HepG2 (cell line): Measurements from ENCODE around the gene RAB2B. TPM values are rescaled to one million over a fixed set of nuclear protein-coding genes. Genes with fewer than 3 reads are reported as not detected.

Experiments
- ATAC-seq: fragments of 200-7000 bp; cut with Tn5 transposase; 3 replicates; pipeline ENCODE4 v1.9.1; 2020; ENCODE audit warnings: mild to moderate bottlenecking, moderate library complexity
- BruUV-seq: library from RNA; stranded (reverse); fragments of 400-500 nt; replicated peaks from 2 replicates; lab custom pipeline; 2021; lab: Mats Ljungman, UMichigan
- CTCF ChIA-PET: fragments of 300-600 bp; formaldehyde crosslinking; extraction: SDS; loops from one replicate; lab custom pipeline; 2021; ENCODE audit warnings: low total read pairs, inconsistent platforms, low intra/inter-chr PET ratio; lab: Yijun Ruan, JAX
- POLR2A ChIA-PET: fragments of 350-600 bp; sonication (Branson Sonifier 250); formaldehyde crosslinking; loops from one replicate; lab custom pipeline; 2020; ENCODE audit warnings: antibody characterized with exemption, inconsistent platforms; lab: Yijun Ruan, JAX
- DNase-seq: peaks from one replicate; pipeline ENCODE4 v3.0.0-alpha.2; 2015; ENCODE audit warnings: low spot score
- FAIRE-seq: peaks from 3 replicates; lab custom pipeline; 2011; peaks lifted over from hg19 to GRCh38; lab: Jason Lieb, UNC
- H2AFZ ChIP-seq: one replicate; pipeline ENCODE4 v1.6.1; 2011; ENCODE audit warnings: low read length, inconsistent platforms
- H3K27ac ChIP-seq: fragments of 300-600 bp; 3 replicates; pipeline ENCODE4 v1.8.0; 2011; ENCODE audit warnings: mixed run types, mild to moderate bottlenecking, mixed read lengths, low read length, inconsistent platforms; ENCODE audit not compliant: insufficient read depth; ENCODE audit errors: extremely low read length
- H3K27me3 ChIP-seq, 2 experiments: fragments of 200-600 bp in 1 of 2; 2 replicates in 1 of 2; 3 replicates in 1 of 2; pipeline versions ENCODE4 v1.6.0 to v1.8.0; 2011; ENCODE audit warnings: low read length in 2 of 2, mild to moderate bottlenecking in 2 of 2, moderate library complexity in 2 of 2, inconsistent platforms in 1 of 2; ENCODE audit not compliant: insufficient read depth in 2 of 2, control insufficient read depth in 1 of 2
- H3K36me3 ChIP-seq, 2 experiments: fragments of 200-600 bp in 1 of 2; replicated peaks in 1 of 2; 2 replicates in 1 of 2; 3 replicates in 1 of 2; pipeline versions ENCODE4 v1.5.1 to v1.8.0; 2011; ENCODE audit warnings: low read length in 2 of 2, inconsistent platforms in 1 of 2; ENCODE audit not compliant: insufficient read depth in 2 of 2, control insufficient read depth in 1 of 2
- H3K4me1 ChIP-seq: 2 replicates; pipeline ENCODE4 v1.5.1; 2012; ENCODE audit warnings: low read length, inconsistent platforms; ENCODE audit not compliant: insufficient read depth
- H3K4me2 ChIP-seq: 2 replicates; pipeline ENCODE4 v1.6.0; 2011; ENCODE audit warnings: low read depth, low read length, inconsistent platforms
- H3K4me3 ChIP-seq, 3 experiments: fragments of 200-600 bp in 1 of 3; sonication (generic), shearing (Covaris generic) in 1 of 3; replicated peaks in 1 of 3; 2 replicates each; pipeline ENCODE4 v1.5.1; 2011 to 2016; ENCODE audit warnings: low read length in 3 of 3, inconsistent platforms in 2 of 3, low read depth in 2 of 3, mild to moderate bottlenecking in 2 of 3, control low read depth in 1 of 3, mixed read lengths in 1 of 3; ENCODE audit not compliant: insufficient read depth in 1 of 3
- H3K79me2 ChIP-seq: one replicate; pipeline ENCODE4 v1.6.1; 2011; ENCODE audit warnings: low read length, inconsistent platforms; ENCODE audit not compliant: insufficient read depth
- H3K9ac ChIP-seq: 2 replicates; pipeline ENCODE4 v1.6.0; 2011; ENCODE audit warnings: mild to moderate bottlenecking, low read depth, low read length, inconsistent platforms; ENCODE audit not compliant: insufficient read depth
- H3K9me3 ChIP-seq: 2 replicates; pipeline ENCODE4 v1.5.1; 2012; ENCODE audit warnings: mild to moderate bottlenecking, low read length
- H4K20me1 ChIP-seq: 2 replicates; pipeline ENCODE4 v1.6.0; 2011; ENCODE audit warnings: inconsistent platforms, mild to moderate bottlenecking, low read length, moderate library complexity; ENCODE audit not compliant: insufficient read depth
- CHD4 ChIP-seq: fragments of 200-600 bp; sonication (generic); IDR thresholded peaks from 2 replicates; pipeline ENCODE4 v1.7.0; 2017; ENCODE audit warnings: mild to moderate bottlenecking, low read length, borderline replicate concordance
- E2F2 ChIP-seq: sonication (generic); formaldehyde crosslinking; IDR thresholded peaks from 2 replicates; pipeline ENCODE4 v1.4.0; 2020; ENCODE audit warnings: missing genetic modification reagents, borderline replicate concordance
- HHEX ChIP-seq: IDR thresholded peaks from 2 replicates; pipeline ENCODE4 v1.6.1; 2016; ENCODE audit warnings: control low read depth
- KMT2A ChIP-seq: sonication (generic); formaldehyde crosslinking; IDR thresholded peaks from 2 replicates; pipeline ENCODE4 v1.4.0; 2020; ENCODE audit warnings: missing genetic modification reagents
- RXRB ChIP-seq: IDR thresholded peaks from 2 replicates; pipeline ENCODE4 v1.6.1; 2016; ENCODE audit warnings: borderline replicate concordance, missing genetic modification reagents, missing compliant biosample characterization
- SAP130 ChIP-seq: IDR thresholded peaks from 2 replicates; pipeline ENCODE4 v1.6.1; 2016; ENCODE audit warnings: low read depth
- SIN3B ChIP-seq: fragments of 150-350 bp; IDR thresholded peaks from 2 replicates; pipeline ENCODE4 v1.6.1; 2014; ENCODE audit warnings: low read length
- TGIF2 ChIP-seq: IDR thresholded peaks from 2 replicates; pipeline ENCODE4 v1.6.1; 2016; ENCODE audit warnings: control low read depth, missing compliant biosample characterization
- THAP7 ChIP-seq: sonication (generic); formaldehyde crosslinking; IDR thresholded peaks from 2 replicates; pipeline ENCODE4 v1.8.1; 2023; ENCODE audit warnings: mild to moderate bottlenecking, missing genetic modification reagents
- TRIM24 ChIP-seq: sonication (generic); formaldehyde crosslinking; IDR thresholded peaks from 2 replicates; pipeline ENCODE4 v1.8.0; 2022; ENCODE audit warnings: mild to moderate bottlenecking, missing genetic modification reagents
- XRCC5 ChIP-seq: fragments of 200-400 bp; formaldehyde crosslinking; optimal IDR thresholded peaks from 2 replicates; pipeline ENCODE3; 2017; ENCODE audit warnings: mild to moderate bottlenecking, low read length
- ZBTB3 ChIP-seq: sonication (generic); formaldehyde crosslinking; IDR thresholded peaks from 2 replicates; pipeline ENCODE4 v1.4.0; 2020; ENCODE audit warnings: low read depth, mild to moderate bottlenecking, moderate library complexity, missing genetic modification reagents, borderline replicate concordance
- ZMAT3 ChIP-seq: sonication (generic); formaldehyde crosslinking; conservative IDR thresholded peaks from 2 replicates; pipeline ENCODE4 v1.7.0; 2021; ENCODE audit warnings: missing genetic modification reagents
- ZNF224 ChIP-seq: sonication (generic); formaldehyde crosslinking; IDR thresholded peaks from 2 replicates; pipeline ENCODE4 v1.5.0; 2020; ENCODE audit warnings: mild to moderate bottlenecking, missing genetic modification reagents
- ZNF335 ChIP-seq: sonication (generic); formaldehyde crosslinking; IDR thresholded peaks from 2 replicates; pipeline ENCODE4 v1.4.0; 2020; ENCODE audit warnings: missing genetic modification reagents
- ZNF503 ChIP-seq: sonication (generic); formaldehyde crosslinking; IDR thresholded peaks from 2 replicates; pipeline ENCODE4 v1.4.0; 2020; ENCODE audit warnings: missing genetic modification reagents
- ZNF879 ChIP-seq: sonication (generic); formaldehyde crosslinking; IDR thresholded peaks from 2 replicates; pipeline ENCODE4 v1.8.1; 2023; ENCODE audit warnings: missing genetic modification reagents
- ZNF891 ChIP-seq: sonication (generic); formaldehyde crosslinking; IDR thresholded peaks from 2 replicates; pipeline ENCODE4 v1.5.0; 2020; ENCODE audit warnings: mild to moderate bottlenecking, missing genetic modification reagents
- ZSCAN9 ChIP-seq: IDR thresholded peaks from 2 replicates; pipeline ENCODE4 v1.6.1; 2016; ENCODE audit warnings: borderline replicate concordance
- WGBS: methylation state at CpG from one replicate; pipeline ENCODE4 v1.1.6; 2017; ENCODE audit warnings: low lambda C conversion rate; 5-methylcytosine and 5-hydroxymethylcytosine counted together
- in situ Hi-C: cut with HindIII; loops from 2 replicates; pipeline ENCODE4 v1.10.0; 2017; ENCODE audit warnings: low pct_unique_long_range_greater_than_20kb; ENCODE audit not compliant: extremely low pct_ligation_motif_present
- intact Hi-C: fragments of 100-400 bp; cut with micrococcal nuclease; formaldehyde crosslinking; loops from one replicate; pipeline ENCODE4 v1.10.0; 2022; ENCODE audit not compliant: unreplicated experiment
- polyA plus RNA-seq, 8 experiments: library from polyadenylated mRNA; depleted of rRNA in 3 of 8; stranded (reverse) in 7 of 8; unstranded in 1 of 8; fragments of >200 nt; fragmentation: Illumina TruSeq in 4 of 8; extraction: Trizol in 4 of 8; gene quantifications; 2 replicates each; pipeline versions ENCODE4 v1.2.1 to v1.2.3, GENCODE V29; 2011 to 2016; ENCODE audit warnings: low read depth in 4 of 8, missing spikeins in 1 of 8, mixed read lengths in 1 of 8; ENCODE audit not compliant: insufficient read depth in 1 of 8
- total RNA-seq, 5 experiments: library from RNA; depleted of rRNA; stranded (reverse); fragments of >200 nt; fragmentation: Illumina TruSeq; extraction: Trizol; gene quantifications; 2 replicates each; pipeline ENCODE4 v1.2.3, GENCODE V29; 2016; ENCODE audit warnings: low read depth in 1 of 5
- TF ChIP-seq, protein P1 (sequence below): sonication (generic); formaldehyde crosslinking; IDR thresholded peaks from 2 replicates; pipeline ENCODE4 v1.5.0; 2020; ENCODE audit warnings: mild to moderate bottlenecking, low read depth, missing genetic modification reagents, borderline replicate concordance

Gene RAB2B
- total and polyA plus RNA-seq, 2 of the 13 experiments (the other 11 are each of a cell fraction or from before 2014, with no cell fraction given), result 36.0 to 60.6 TPM

DNA sequence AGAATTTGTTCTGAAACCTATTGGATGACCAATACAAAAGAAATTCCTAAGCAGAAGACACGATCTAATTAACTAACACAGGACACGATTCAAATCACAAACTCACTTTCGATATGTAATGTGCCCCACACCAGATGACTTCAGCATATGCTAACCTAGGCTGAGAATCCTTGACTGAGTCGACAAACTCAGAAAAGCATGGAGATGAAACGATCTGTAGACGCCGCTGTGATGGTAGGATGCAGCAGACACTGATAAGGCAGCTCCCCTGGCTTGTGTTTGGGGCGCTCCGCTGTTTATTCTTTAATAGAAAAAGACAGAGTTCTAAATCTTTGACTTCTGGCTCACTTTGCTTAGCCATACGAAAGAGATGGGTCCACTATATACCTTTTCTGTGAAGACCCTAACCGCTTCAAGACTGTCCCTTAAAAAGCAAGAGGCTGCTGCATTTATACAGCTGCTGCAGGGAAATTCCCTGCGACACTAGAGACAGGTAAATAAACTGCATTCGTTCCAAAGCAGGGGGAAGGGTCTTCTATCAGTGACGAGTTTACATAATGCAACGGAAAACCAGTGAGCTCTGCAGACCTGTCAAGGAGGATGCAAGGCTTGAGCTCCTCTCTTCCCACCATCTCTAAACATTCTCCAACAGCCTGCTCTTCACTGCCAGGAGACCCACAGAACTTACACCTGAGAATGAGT lies 21.8 kb downstream of the RAB2B start:
- Histone ChIP-seq H3K27ac (peak overlapping the region; percentile 96), H3K9me3 (no peaks in the 10 kb centered on the region), H2AFZ (no peak overlapping the region), H3K9ac (peak overlapping the region; percentile 87), H3K4me3 (peak overlapping the region; percentile 90 to 95 (median 93)), H3K4me2 (peak overlapping the region; percentile 93), H3K4me1 (peaks cover 44% of the 10 kb centered on the region), H3K27me3 (no peaks in the 10 kb centered on the region; a peak in 1 of 5 replicates), H4K20me1 (peaks cover 10% of the 10 kb centered on the region), H3K36me3 (peaks cover 1 to 4% of the 10 kb centered on the region in 2 experiments; a peak in 2 of 5 replicates), H3K79me2 (peaks cover 54% of the 10 kb centered on the region)
- ATAC-seq, result peak; percentile 11
- TSS peak; percentile 63 for BruUV-seq
- intact Hi-C loops (loop anchor here (5.0 kb wide), 1 partner anchor 42 kb away; no protein-coding TSS in a partner anchor), in situ Hi-C loops (no loop called here)
- peak; percentile 8 for FAIRE-seq
- 3% methylated on average over 15 of the region's 15 CpGs for WGBS
- ChIA-PET CTCF (interaction anchor here (1.9 kb wide), 1 partner anchor 22 kb away, joined by 19 read pairs; the partner anchor contains the start of genes RAB2B and TOX4), POLR2A (interaction anchor here (1.2 to 4.7 kb wide), 13 partner anchors 10 to 358 kb away, joined by 4 to 211 read pairs (median 11); partner anchors contain the start of genes METTL3, RAB2B, SUPT16H and TOX4)
- DNase-seq, result peak; percentile 33
- peak; percentile 15 for TF ChIP-seq XRCC5
- TF ChIP-seq ZNF891 (CRISPR knock-in tag), result no peak
- TF ChIP-seq TGIF2, result peak; percentile 27; the same call in 1 of the 2 replicates
- TF ChIP-seq ZNF879 (CRISPR knock-in tag), result 0 out of 2 replicates have a peak, but pooled peaks have one; percentile 61
- peak; percentile 20; the same call in 1 of the 2 replicates for TF ChIP-seq SAP130 (CRISPR knock-in tag)
- TF ChIP-seq, protein P1, sequence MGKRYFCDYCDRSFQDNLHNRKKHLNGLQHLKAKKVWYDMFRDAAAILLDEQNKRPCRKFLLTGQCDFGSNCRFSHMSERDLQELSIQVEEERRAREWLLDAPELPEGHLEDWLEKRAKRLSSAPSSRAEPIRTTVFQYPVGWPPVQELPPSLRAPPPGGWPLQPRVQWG (CRISPR knock-in tag), result no peak
- peak; percentile 36; the same call in 1 of the 2 replicates for TF ChIP-seq ZNF335
- TF ChIP-seq ZBTB3 (CRISPR knock-in tag), result 0 out of 2 replicates have a peak, but pooled peaks have one; percentile 6
- TF ChIP-seq HHEX, result 0 out of 2 replicates have a peak, but pooled peaks have one; percentile 36
- TF ChIP-seq KMT2A (CRISPR knock-in tag), result 0 out of 2 replicates have a peak, but pooled peaks have one; percentile 18
- TF ChIP-seq ZNF224 (CRISPR knock-in tag), result peak; percentile 2; the same call in 1 of the 2 replicates
- no peak for TF ChIP-seq TRIM24 (CRISPR knock-in tag)
- TF ChIP-seq E2F2 (CRISPR knock-in tag), result 0 out of 2 replicates have a peak, but pooled peaks have one; percentile 20
- TF ChIP-seq ZMAT3, result peak; percentile 30; the same call in 1 of the 2 replicates
- TF ChIP-seq RXRB (CRISPR knock-in tag), result 0 out of 2 replicates have a peak, but pooled peaks have one; percentile 9
- TF ChIP-seq SIN3B, result no peak
- 0 out of 2 replicates have a peak, but pooled peaks have one; percentile 51 for TF ChIP-seq THAP7 (CRISPR knock-in tag)
- TF ChIP-seq CHD4, result 0 out of 2 replicates have a peak, but pooled peaks have one; percentile 8
- TF ChIP-seq ZSCAN9 (CRISPR knock-in tag), result 0 out of 2 replicates have a peak, but pooled peaks have one; percentile 17
- no peak for TF ChIP-seq ZNF503
